Measurements from ENCODE around the gene MMP13. TPM values are rescaled to one million over a fixed set of nuclear protein-coding genes. Genes with fewer than 3 reads are reported as not detected.

The MMP13 gene
- total RNA-seq, 1 donor from 2014 or later: 1.2 TPM

DNA sequence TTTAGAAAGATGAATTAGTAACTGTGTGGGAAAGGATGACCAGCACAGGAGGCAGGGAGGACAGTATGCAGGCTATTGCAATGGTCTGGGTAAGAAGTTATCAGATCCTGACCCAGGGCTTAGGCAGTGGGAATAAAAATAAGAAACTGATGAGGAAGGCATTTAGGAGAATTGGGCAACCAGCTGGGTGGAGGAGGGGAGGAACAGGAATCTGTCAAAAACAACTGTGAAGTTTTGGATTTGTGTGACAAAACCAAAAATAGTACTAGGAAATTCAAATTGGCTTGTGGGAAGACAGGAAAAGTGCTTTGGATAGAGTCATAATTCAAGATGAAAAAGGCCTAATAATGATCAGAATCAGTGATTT is 27.9 kb downstream of the MMP13 start:
- Mint-ChIP-seq H3K4me3 (ENCODE audit: unreplicated experiment) (no peak overlapping the region), H3K4me1 (ENCODE audit: low read depth, unreplicated experiment) (peaks cover 4% of the 10 kb centered on the region), H3K27me3 (ENCODE audit: low read depth, unreplicated experiment) (peaks cover 12% of the 10 kb centered on the region), H3K9me3 (ENCODE audit: unreplicated experiment) (no peaks in the 10 kb centered on the region), H3K27ac (ENCODE audit: unreplicated experiment) (no peak overlapping the region), H3K36me3 (ENCODE audit: low read depth, unreplicated experiment) (no peaks in the 10 kb centered on the region)
- H3K9ac ChIP-seq (ENCODE audit: low read length): no peak overlapping the region
- no peak overlapping the region for H3K27ac ChIP-seq (ENCODE audit: low read depth, low read length)
- no peaks in the 10 kb centered on the region for H4K20me1 ChIP-seq (ENCODE audit: insufficient read depth, low read length)
- TF ChIP-seq EZH2 (IDR thresholded peaks at IDR 0.05; ENCODE audit: insufficient read depth, low read length) (no peak), CTCF (IDR thresholded peaks at IDR 0.05; ENCODE audit: insufficient read depth, low read depth, low read length) (no peak)
- H3K36me3 ChIP-seq (ENCODE audit: insufficient read depth, low read length): no peaks in the 10 kb centered on the region
- no peaks in the 10 kb centered on the region for H3K79me2 ChIP-seq (ENCODE audit: insufficient read depth, low read length)
- DNase-seq (ENCODE audit: low read depth) (no peak), FAIRE-seq (no peak)
- no peak overlapping the region for H3K4me2 ChIP-seq (ENCODE audit: low read length)
- H3K9me3 ChIP-seq (ENCODE audit: insufficient read depth, low read depth, low read length): no peaks in the 10 kb centered on the region
- no peak overlapping the region for H2AFZ ChIP-seq (ENCODE audit: low read depth, low read length)
- no peaks in the 10 kb centered on the region for H3K4me1 ChIP-seq (ENCODE audit: insufficient read depth, low read length)
- no peak overlapping the region for H3K4me3 ChIP-seq (ENCODE audit: insufficient read depth, low read depth, low read length)
- H3K27me3 ChIP-seq (ENCODE audit: insufficient read depth, low read length): peaks cover 4% of the 10 kb centered on the region

GRCh38 chr11:102926961-102927623 is 28.4 kb downstream of the MMP13 start:
- peaks cover 3% of the 10 kb centered on the region for H3K27me3 ChIP-seq (ENCODE audit: insufficient read depth, low read length)
- H3K4me1 ChIP-seq (ENCODE audit: insufficient read depth, low read length): no peaks in the 10 kb centered on the region
- H2AFZ ChIP-seq (ENCODE audit: low read depth, low read length): no peak overlapping the region
- no peak overlapping the region for H3K4me3 ChIP-seq (ENCODE audit: insufficient read depth, low read depth, low read length)
- no peak overlapping the region for H3K4me3 Mint-ChIP-seq (ENCODE audit: unreplicated experiment)
- H3K9me3 ChIP-seq (ENCODE audit: insufficient read depth, low read depth, low read length): no peaks in the 10 kb centered on the region
- no peak overlapping the region for H3K4me2 ChIP-seq (ENCODE audit: low read length)
- no peak overlapping the region for H3K27ac ChIP-seq (ENCODE audit: low read depth, low read length)
- no peaks in the 10 kb centered on the region for H3K9me3 Mint-ChIP-seq (ENCODE audit: unreplicated experiment)
- H3K27me3 Mint-ChIP-seq (ENCODE audit: low read depth, unreplicated experiment): peaks cover 12% of the 10 kb centered on the region
- no peaks in the 10 kb centered on the region for H4K20me1 ChIP-seq (ENCODE audit: insufficient read depth, low read length)
- no peak for DNase-seq (ENCODE audit: low read depth)
- H3K36me3 Mint-ChIP-seq (ENCODE audit: low read depth, unreplicated experiment): no peaks in the 10 kb centered on the region
- peaks cover 4% of the 10 kb centered on the region for H3K4me1 Mint-ChIP-seq (ENCODE audit: low read depth, unreplicated experiment)
- FAIRE-seq: no peak
- TF ChIP-seq EZH2 (IDR thresholded peaks at IDR 0.05; ENCODE audit: insufficient read depth, low read length) (no peak), CTCF (IDR thresholded peaks at IDR 0.05; ENCODE audit: insufficient read depth, low read depth, low read length) (no peak)
- H3K36me3 ChIP-seq (ENCODE audit: insufficient read depth, low read length): no peaks in the 10 kb centered on the region
- H3K27ac Mint-ChIP-seq (ENCODE audit: unreplicated experiment): no peak overlapping the region
- no peak overlapping the region for H3K9ac ChIP-seq (ENCODE audit: low read length)
- H3K79me2 ChIP-seq (ENCODE audit: insufficient read depth, low read length): no peaks in the 10 kb centered on the region

- H3K36me3 ChIP-seq (ENCODE audit: insufficient read depth, low read length): no peaks in the 10 kb centered on the region
- no peaks in the 10 kb centered on the region for H4K20me1 ChIP-seq (ENCODE audit: insufficient read depth, low read length)
- H3K9ac ChIP-seq (ENCODE audit: low read length): no peak overlapping the region
- Mint-ChIP-seq H3K27ac (ENCODE audit: unreplicated experiment) (no peak overlapping the region), H3K36me3 (ENCODE audit: low read depth, unreplicated experiment) (no peaks in the 10 kb centered on the region), H3K4me3 (ENCODE audit: unreplicated experiment) (no peak overlapping the region), H3K4me1 (ENCODE audit: low read depth, unreplicated experiment) (peaks cover 4% of the 10 kb centered on the region), H3K27me3 (ENCODE audit: low read depth, unreplicated experiment) (peaks cover 7% of the 10 kb centered on the region), H3K9me3 (ENCODE audit: unreplicated experiment) (no peaks in the 10 kb centered on the region)
- no peaks in the 10 kb centered on the region for H3K79me2 ChIP-seq (ENCODE audit: insufficient read depth, low read length)
- no peaks in the 10 kb centered on the region for H3K9me3 ChIP-seq (ENCODE audit: insufficient read depth, low read depth, low read length)
- peaks cover 3% of the 10 kb centered on the region for H3K27me3 ChIP-seq (ENCODE audit: insufficient read depth, low read length)
- no peak overlapping the region for H3K4me2 ChIP-seq (ENCODE audit: low read length)
- no peak overlapping the region for H3K27ac ChIP-seq (ENCODE audit: low read depth, low read length)
- TF ChIP-seq EZH2 (IDR thresholded peaks at IDR 0.05; ENCODE audit: insufficient read depth, low read length) (no peak), CTCF (IDR thresholded peaks at IDR 0.05; ENCODE audit: insufficient read depth, low read depth, low read length) (no peak)
- FAIRE-seq: no peak
- H3K4me3 ChIP-seq (ENCODE audit: insufficient read depth, low read depth, low read length): no peak overlapping the region
- H2AFZ ChIP-seq (ENCODE audit: low read depth, low read length): no peak overlapping the region
- no peaks in the 10 kb centered on the region for H3K4me1 ChIP-seq (ENCODE audit: insufficient read depth, low read length)
- no peak for DNase-seq (ENCODE audit: low read depth)
Observed at GRCh38 chr11:102926517-102926916, 29.0 kb downstream of the MMP13 start.

Data from astrocyte (in vitro differentiated cells and primary cell).